ENCODE measurements around the gene RNF144A.

The RNF144A gene

GRCh38 chr2:7041421-7041820 is 124.2 kb downstream of the RNF144A start:
- no peaks in the 10 kb centered on the region for H3K27me3 ChIP-seq
- no peak overlapping the region for H3K9ac ChIP-seq
- H3K36me3 ChIP-seq, result peaks cover 54% of the 10 kb centered on the region
- no peak for TF ChIP-seq Cebpa-rat (IDR thresholded peaks at IDR 0.05)
- no peak overlapping the region for H3K4me2 ChIP-seq
- no peaks in the 10 kb centered on the region for H3K9me3 ChIP-seq
- H3K27ac ChIP-seq, result no peak overlapping the region
- no peak overlapping the region for H3K4me3 ChIP-seq
- H3K4me1 ChIP-seq, result peaks cover 10% of the 10 kb centered on the region
- no peaks in the 10 kb centered on the region for H4K20me1 ChIP-seq

GRCh38 chr2:7043690-7044089 is 126.5 kb downstream of the RNF144A start:
- H3K27ac ChIP-seq, result no peak overlapping the region
- TF ChIP-seq Cebpa-rat (IDR thresholded peaks at IDR 0.05), result no peak

GRCh38 chr2:7044253-7045250 is 127.3 kb downstream of the RNF144A start:
- Histone ChIP-seq H3K9me3 (peaks cover 26% of the 10 kb centered on the region), H3K36me3 (peaks cover 51% of the 10 kb centered on the region), H3K4me1 (peaks cover 6% of the 10 kb centered on the region; the same call in 1 of the 2 replicates), H3K9ac (no peak overlapping the region), H4K20me1 (no peaks in the 10 kb centered on the region), H3K27me3 (no peaks in the 10 kb centered on the region), H3K4me3 (no peak overlapping the region), H3K4me2 (no peak overlapping the region), H3K27ac (no peak overlapping the region)
- no peak for TF ChIP-seq Cebpa-rat (IDR thresholded peaks at IDR 0.05)

More at GRCh38 chr2:7043690-7044089, 126.5 kb downstream of the RNF144A start:
- Histone ChIP-seq H3K4me2 (no peak overlapping the region), H4K20me1 (no peaks in the 10 kb centered on the region), H3K27me3 (no peaks in the 10 kb centered on the region), H3K4me3 (no peak overlapping the region), H3K9me3 (peaks cover 17% of the 10 kb centered on the region), H3K36me3 (peaks cover 57% of the 10 kb centered on the region), H3K4me1 (peaks cover 6% of the 10 kb centered on the region; the same call in 1 of the 2 replicates), H3K9ac (no peak overlapping the region)

- H3K4me2 ChIP-seq, result no peak overlapping the region
- H3K36me3 ChIP-seq, result peaks cover 38% of the 10 kb centered on the region
- no peaks in the 10 kb centered on the region for H3K27me3 ChIP-seq
- H3K27ac ChIP-seq, result no peak overlapping the region
- H3K9me3 ChIP-seq, result peaks cover 39% of the 10 kb centered on the region
- H3K4me1 ChIP-seq, result peaks cover 15% of the 10 kb centered on the region
- no peak overlapping the region for H3K9ac ChIP-seq
- H3K4me3 ChIP-seq, result no peak overlapping the region
- H4K20me1 ChIP-seq, result no peaks in the 10 kb centered on the region
- no peak for TF ChIP-seq Cebpa-rat (IDR thresholded peaks at IDR 0.05)
These were observed 128.7 kb downstream of the RNF144A start for GRCh38 chr2:7045601-7046590.

- no peaks in the 10 kb centered on the region for H3K27me3 ChIP-seq
- H3K4me3 ChIP-seq, result no peak overlapping the region
- no peak overlapping the region for H3K9ac ChIP-seq
- peaks cover 44% of the 10 kb centered on the region for H3K9me3 ChIP-seq
- TF ChIP-seq Cebpa-rat (IDR thresholded peaks at IDR 0.05), result no peak
- peaks cover 32% of the 10 kb centered on the region for H3K4me1 ChIP-seq
- no peak overlapping the region for H3K27ac ChIP-seq
- no peaks in the 10 kb centered on the region for H4K20me1 ChIP-seq
- H3K4me2 ChIP-seq, result no peak overlapping the region
- H3K36me3 ChIP-seq, result peaks cover 24% of the 10 kb centered on the region
These were observed 130.4 kb downstream of the RNF144A start for GRCh38 chr2:7047661-7048060.

GRCh38 chr2:7048762-7049294 is 131.6 kb downstream of the RNF144A start:
- Histone ChIP-seq H3K27me3 (no peaks in the 10 kb centered on the region; the same call in 1 of the 2 replicates), H3K27ac (no peak overlapping the region), H3K4me2 (no peak overlapping the region), H3K4me1 (peaks cover 34% of the 10 kb centered on the region), H3K9me3 (peaks cover 44% of the 10 kb centered on the region), H3K9ac (no peak overlapping the region), H3K4me3 (no peak overlapping the region), H4K20me1 (no peaks in the 10 kb centered on the region), H3K36me3 (peaks cover 22% of the 10 kb centered on the region)
- no peak for TF ChIP-seq Cebpa-rat (IDR thresholded peaks at IDR 0.05)

- no peak for TF ChIP-seq Cebpa-rat (IDR thresholded peaks at IDR 0.05)
- Histone ChIP-seq H3K4me1 (peaks cover 40% of the 10 kb centered on the region), H3K36me3 (peaks cover 5% of the 10 kb centered on the region; the same call in 1 of the 2 replicates), H3K4me2 (peak overlapping the region; percentile 67), H3K9me3 (peaks cover 40% of the 10 kb centered on the region), H3K9ac (no peak overlapping the region), H4K20me1 (no peaks in the 10 kb centered on the region), H3K27me3 (no peaks in the 10 kb centered on the region; the same call in 1 of the 2 replicates), H3K27ac (no peak overlapping the region), H3K4me3 (no peak overlapping the region)
These were observed 135.2 kb downstream of the RNF144A start for GRCh38 chr2:7052404-7052803.

- no peak overlapping the region for H3K4me2 ChIP-seq
- no peaks in the 10 kb centered on the region for H3K36me3 ChIP-seq
- no peaks in the 10 kb centered on the region for H4K20me1 ChIP-seq
- H3K9me3 ChIP-seq, result peaks cover 26% of the 10 kb centered on the region
- no peak for TF ChIP-seq Cebpa-rat (IDR thresholded peaks at IDR 0.05)
- H3K27me3 ChIP-seq, result no peaks in the 10 kb centered on the region; the same call in 1 of the 2 replicates
- H3K27ac ChIP-seq, result no peak overlapping the region
- H3K4me1 ChIP-seq, result peaks cover 54% of the 10 kb centered on the region
- no peak overlapping the region for H3K9ac ChIP-seq
- H3K4me3 ChIP-seq, result no peak overlapping the region
These were observed 136.5 kb downstream of the RNF144A start for GRCh38 chr2:7053650-7054265.
